ENCODE data around the gene TCN2. TPM values are rescaled to one million over a fixed set of nuclear protein-coding genes. Genes with fewer than 3 reads are reported as not detected.

TCN2 gene
- total and polyA plus RNA-seq, 10 of the 15 experiments (the other 5 are each of a cell fraction or from before 2014, with no cell fraction given): 5.4 to 21.8 (median 11.0) TPM

DNA sequence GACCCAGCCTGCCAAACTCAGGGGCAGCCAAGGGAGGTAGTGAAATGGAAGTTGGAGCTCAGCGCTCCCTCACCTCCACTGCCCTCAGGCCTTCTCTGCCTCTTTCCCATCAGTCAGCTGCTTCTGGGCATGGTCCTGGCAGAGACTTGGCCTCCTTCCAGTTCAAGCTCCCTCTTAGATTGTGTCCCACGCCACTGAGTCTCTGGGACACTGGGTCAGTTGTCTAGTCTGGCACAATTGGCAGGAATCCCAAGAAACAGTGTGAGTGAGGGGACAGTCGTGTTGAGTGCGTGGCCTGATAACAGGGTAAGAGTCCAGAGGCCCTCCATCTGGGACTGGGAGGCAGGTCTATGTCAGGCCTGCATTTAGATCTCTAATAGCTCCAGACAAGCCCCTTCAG lies 21.5 kb downstream of the TCN2 start:
- in situ Hi-C loops (cut with MboI): loop anchor here (25.0 kb wide), 1 partner anchor 284 kb away; no protein-coding TSS in a partner anchor
- CTCF ChIA-PET: interaction anchor here (0.6 to 1.4 kb wide), 3 partner anchors 9 to 862 kb away, joined by 3 read pairs; partner anchors contain the start of genes UQCR10 and ZMAT5
- no TSS peak for BruUV-seq (replicated peaks)
- Histone ChIP-seq H3K27me3 (replicated peaks in 1 of 2; ENCODE audit: control insufficient read depth in 2 of 2, insufficient read depth in 2 of 2, low read length in 1 of 2) (no peaks in the 10 kb centered on the region), H3K79me2 (ENCODE audit: control insufficient read depth, insufficient read depth, low read length) (no peaks in the 10 kb centered on the region), H3K4me3 (no peak overlapping the region), H3K4me1 (ENCODE audit: control insufficient read depth, insufficient read depth, low read length) (no peaks in the 10 kb centered on the region), H3K36me3 (ENCODE audit: control insufficient read depth in 2 of 2, insufficient read depth in 2 of 2, low read length in 1 of 2) (no peaks in the 10 kb centered on the region), H3K9me3 (replicated peaks; ENCODE audit: control insufficient read depth, insufficient read depth, low read length) (no peaks in the 10 kb centered on the region), H3K4me2 (ENCODE audit: control insufficient read depth, insufficient read depth) (no peak overlapping the region), H2AFZ (ENCODE audit: control insufficient read depth, low read depth, low read length) (no peak overlapping the region), H4K20me1 (ENCODE audit: control insufficient read depth, insufficient read depth) (no peaks in the 10 kb centered on the region), H3K27ac (ENCODE audit: control insufficient read depth, insufficient read depth) (no peak overlapping the region), H3K9ac (ENCODE audit: control insufficient read depth, insufficient read depth, low read length) (no peak overlapping the region)
- TF ChIP-seq CHD4 (IDR thresholded peaks at IDR 0.05): no peak
- no peak for TF ChIP-seq TBL1XR1 (IDR thresholded peaks at IDR 0.05; ENCODE audit: low read depth, low read length)
- no peak for TF ChIP-seq EED (IDR thresholded peaks at IDR 0.05; ENCODE audit: low read depth)
- no peak for TF ChIP-seq GABPA (IDR thresholded peaks at IDR 0.05; ENCODE audit: low read depth)
- TF ChIP-seq, protein P1, sequence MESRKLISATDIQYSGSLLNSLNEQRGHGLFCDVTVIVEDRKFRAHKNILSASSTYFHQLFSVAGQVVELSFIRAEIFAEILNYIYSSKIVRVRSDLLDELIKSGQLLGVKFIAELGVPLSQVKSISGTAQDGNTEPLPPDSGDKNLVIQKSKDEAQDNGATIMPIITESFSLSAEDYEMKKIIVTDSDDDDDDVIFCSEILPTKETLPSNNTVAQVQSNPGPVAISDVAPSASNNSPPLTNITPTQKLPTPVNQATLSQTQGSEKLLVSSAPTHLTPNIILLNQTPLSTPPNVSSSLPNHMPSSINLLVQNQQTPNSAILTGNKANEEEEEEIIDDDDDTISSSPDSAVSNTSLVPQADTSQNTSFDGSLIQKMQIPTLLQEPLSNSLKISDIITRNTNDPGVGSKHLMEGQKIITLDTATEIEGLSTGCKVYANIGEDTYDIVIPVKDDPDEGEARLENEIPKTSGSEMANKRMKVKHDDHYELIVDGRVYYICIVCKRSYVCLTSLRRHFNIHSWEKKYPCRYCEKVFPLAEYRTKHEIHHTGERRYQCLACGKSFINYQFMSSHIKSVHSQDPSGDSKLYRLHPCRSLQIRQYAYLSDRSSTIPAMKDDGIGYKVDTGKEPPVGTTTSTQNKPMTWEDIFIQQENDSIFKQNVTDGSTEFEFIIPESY (IDR thresholded peaks at IDR 0.05): no peak
- TF ChIP-seq POLR2AphosphoS2 (IDR thresholded peaks at IDR 0.05; ENCODE audit: low read depth, low read length): no peak
- TF ChIP-seq POLR2AphosphoS5 (IDR thresholded peaks at IDR 0.05; ENCODE audit: low read length): no peak
- TF ChIP-seq KLF5 (IDR thresholded peaks at IDR 0.05; ENCODE audit: partially characterized antibody): no peak
- no peak for TF ChIP-seq JUND (IDR thresholded peaks at IDR 0.05; ENCODE audit: low read depth, low read length)
- TF ChIP-seq FOXM1 (IDR thresholded peaks at IDR 0.05; ENCODE audit: low read depth, low read length): no peak
- no peak for TF ChIP-seq IKZF1 (conservative IDR thresholded peaks at IDR 0.05)
- no peak for TF ChIP-seq ZNF207 (IDR thresholded peaks at IDR 0.05; ENCODE audit: borderline replicate concordance)
- TF ChIP-seq FOXK2 (IDR thresholded peaks at IDR 0.05): no peak
- TF ChIP-seq, protein P2, sequence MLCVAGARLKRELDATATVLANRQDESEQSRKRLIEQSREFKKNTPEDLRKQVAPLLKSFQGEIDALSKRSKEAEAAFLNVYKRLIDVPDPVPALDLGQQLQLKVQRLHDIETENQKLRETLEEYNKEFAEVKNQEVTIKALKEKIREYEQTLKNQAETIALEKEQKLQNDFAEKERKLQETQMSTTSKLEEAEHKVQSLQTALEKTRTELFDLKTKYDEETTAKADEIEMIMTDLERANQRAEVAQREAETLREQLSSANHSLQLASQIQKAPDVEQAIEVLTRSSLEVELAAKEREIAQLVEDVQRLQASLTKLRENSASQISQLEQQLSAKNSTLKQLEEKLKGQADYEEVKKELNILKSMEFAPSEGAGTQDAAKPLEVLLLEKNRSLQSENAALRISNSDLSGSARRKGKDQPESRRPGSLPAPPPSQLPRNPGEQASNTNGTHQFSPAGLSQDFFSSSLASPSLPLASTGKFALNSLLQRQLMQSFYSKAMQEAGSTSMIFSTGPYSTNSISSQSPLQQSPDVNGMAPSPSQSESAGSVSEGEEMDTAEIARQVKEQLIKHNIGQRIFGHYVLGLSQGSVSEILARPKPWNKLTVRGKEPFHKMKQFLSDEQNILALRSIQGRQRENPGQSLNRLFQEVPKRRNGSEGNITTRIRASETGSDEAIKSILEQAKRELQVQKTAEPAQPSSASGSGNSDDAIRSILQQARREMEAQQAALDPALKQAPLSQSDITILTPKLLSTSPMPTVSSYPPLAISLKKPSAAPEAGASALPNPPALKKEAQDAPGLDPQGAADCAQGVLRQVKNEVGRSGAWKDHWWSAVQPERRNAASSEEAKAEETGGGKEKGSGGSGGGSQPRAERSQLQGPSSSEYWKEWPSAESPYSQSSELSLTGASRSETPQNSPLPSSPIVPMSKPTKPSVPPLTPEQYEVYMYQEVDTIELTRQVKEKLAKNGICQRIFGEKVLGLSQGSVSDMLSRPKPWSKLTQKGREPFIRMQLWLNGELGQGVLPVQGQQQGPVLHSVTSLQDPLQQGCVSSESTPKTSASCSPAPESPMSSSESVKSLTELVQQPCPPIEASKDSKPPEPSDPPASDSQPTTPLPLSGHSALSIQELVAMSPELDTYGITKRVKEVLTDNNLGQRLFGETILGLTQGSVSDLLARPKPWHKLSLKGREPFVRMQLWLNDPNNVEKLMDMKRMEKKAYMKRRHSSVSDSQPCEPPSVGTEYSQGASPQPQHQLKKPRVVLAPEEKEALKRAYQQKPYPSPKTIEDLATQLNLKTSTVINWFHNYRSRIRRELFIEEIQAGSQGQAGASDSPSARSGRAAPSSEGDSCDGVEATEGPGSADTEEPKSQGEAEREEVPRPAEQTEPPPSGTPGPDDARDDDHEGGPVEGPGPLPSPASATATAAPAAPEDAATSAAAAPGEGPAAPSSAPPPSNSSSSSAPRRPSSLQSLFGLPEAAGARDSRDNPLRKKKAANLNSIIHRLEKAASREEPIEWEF (IDR thresholded peaks at IDR 0.05; ENCODE audit: insufficient replicate concordance, low read depth, low read length): no peak
- WGBS (ENCODE audit: insufficient coverage, insufficient replicate concordance, low lambda C conversion rate, missing lambda C conversion rate): 22% methylated on average over 4 of the region's 4 CpGs
- POLR2A ChIA-PET: interaction anchor here (0.5 kb wide), 1 partner anchor 180 kb away, joined by 3 read pairs; no protein-coding TSS in a partner anchor
- RAD21 ChIA-PET (ENCODE audit: unreplicated experiment): no interaction called here
- FAIRE-seq (no peak), DNase-seq (ENCODE audit: low read depth, low spot score) (no peak), ATAC-seq (no peak)
- intact Hi-C loops (cut with micrococcal nuclease; ENCODE audit: unreplicated experiment): no loop called here
- SMC1A ChIA-PET (ENCODE audit: uncharacterized antibody, unreplicated experiment): no interaction called here

Data from GM12878 (cell line).